HCT116 (cell line): ENCODE results near the gene ZNF133. TPM values are rescaled to one million over a fixed set of nuclear protein-coding genes. Genes with fewer than 3 reads are reported as not detected.

Experiments used
- ATAC-seq: fragments of 200-7000 bp; cut with Tn5 transposase; 2 replicates; pipeline ENCODE4 v1.9.1; 2020; ENCODE audit warnings: mild to moderate bottlenecking, moderate library complexity
- BruUV-seq: library from RNA; stranded (reverse); fragments of 400-500 nt; replicated peaks from 2 replicates; lab custom pipeline; 2021; lab: Mats Ljungman, UMichigan
- CTCF ChIA-PET: fragments of 300-600 bp; sonication (Branson Sonifier 250); formaldehyde crosslinking; loops from one replicate; lab custom pipeline; 2021; ENCODE audit warnings: antibody characterized with exemption; lab: Charles Lee
- POLR2A ChIA-PET: fragments of 300-600, 350-600 bp; sonication (Branson Sonifier 250); formaldehyde crosslinking; loops from one replicate; lab custom pipeline; 2021; ENCODE audit warnings: antibody characterized with exemption; lab: Charles Lee
- RAD21 ChIA-PET, 2 experiments: fragments of 300-600 bp; sonication (Branson Sonifier 250); formaldehyde crosslinking; loops; one replicate each; lab custom pipeline; 2023; ENCODE audit warnings: low total read pairs in 2 of 2; ENCODE audit not compliant: uncharacterized antibody in 2 of 2, unreplicated experiment in 2 of 2, low non-redundant PET in 1 of 2; lab: Charles Lee
- DNase-seq: peaks from one replicate; pipeline ENCODE4 v3.0.0-alpha.2; 2010; ENCODE audit warnings: low read depth, low spot score
- H2AFZ ChIP-seq: fragments of 200-600 bp; shearing (Covaris generic), sonication (generic); 2 replicates; pipeline ENCODE4 v1.6.1; 2017; ENCODE audit warnings: low read depth, mixed run types, mixed read lengths, antibody characterized with exemption, low read length; ENCODE audit not compliant: poor library complexity, severe bottlenecking
- H3K27ac ChIP-seq: 2 replicates; pipeline ENCODE4 v1.5.1; 2012; ENCODE audit warnings: low read depth, low read length
- H3K27me3 ChIP-seq: fragments of 200-600 bp; sonication (generic); 2 replicates; pipeline ENCODE4 v1.6.1; 2016; ENCODE audit warnings: mixed run types, low read length, mixed read lengths; ENCODE audit not compliant: insufficient read depth
- H3K36me3 ChIP-seq, 2 experiments: fragments of 200-500 bp in 1 of 2; fragments of 200-600 bp in 1 of 2; sonication (Bioruptor generic) in 1 of 2; sonication (generic) in 1 of 2; 2 replicates each; pipeline versions ENCODE4 v1.5.1 to v1.6.1; 2014 to 2016; ENCODE audit warnings: low read length in 2 of 2, inconsistent platforms in 1 of 2, mixed read lengths in 1 of 2, mixed run types in 1 of 2; ENCODE audit not compliant: insufficient read depth in 2 of 2, control insufficient read depth in 1 of 2
- H3K4me1 ChIP-seq, 2 experiments: fragments of 200-600 bp in 1 of 2; sonication (generic) in 1 of 2; 2 replicates each; pipeline versions ENCODE4 v1.5.1 to v1.6.1; 2012 to 2017; ENCODE audit warnings: low read length in 2 of 2, inconsistent platforms in 1 of 2, mild to moderate bottlenecking in 1 of 2, mixed read lengths in 1 of 2, mixed run types in 1 of 2, moderate library complexity in 1 of 2; ENCODE audit not compliant: insufficient read depth in 2 of 2, control insufficient read depth in 1 of 2
- H3K4me2 ChIP-seq: fragments of 200-600 bp; sonication (generic); 2 replicates; pipeline ENCODE4 v1.6.1; 2017; ENCODE audit warnings: mixed run types, low read length, mixed read lengths
- H3K4me3 ChIP-seq, 2 experiments: fragments of 200-600 bp in 1 of 2; sonication (generic) in 1 of 2; replicated peaks in 1 of 2; 2 replicates each; pipeline ENCODE4 v1.5.1; 2011 to 2016; ENCODE audit warnings: low read length in 2 of 2, control low read depth in 1 of 2, low read depth in 1 of 2, mild to moderate bottlenecking in 1 of 2, mixed read lengths in 1 of 2, mixed run types in 1 of 2
- H3K79me2 ChIP-seq: fragments of 200-600 bp; sonication (generic); 2 replicates; pipeline ENCODE4 v1.6.1; 2017; ENCODE audit warnings: mild to moderate bottlenecking, mixed run types, low read length, moderate library complexity, mixed read lengths; ENCODE audit not compliant: insufficient read depth
- H3K9ac ChIP-seq: fragments of 200-600 bp; sonication (generic); 2 replicates; pipeline ENCODE4 v1.6.1; 2016; ENCODE audit warnings: low read length, mixed read lengths
- H3K9me2 ChIP-seq: fragments of 200-600 bp; sonication (generic), shearing (Covaris generic); 2 replicates; pipeline ENCODE4 v1.6.1; 2017; ENCODE audit warnings: mixed run types, mild to moderate bottlenecking, moderate library complexity; ENCODE audit not compliant: insufficient read depth
- H3K9me3 ChIP-seq, 2 experiments: fragments of 200-500 bp in 1 of 2; fragments of 200-600 bp in 1 of 2; sonication (Bioruptor generic) in 1 of 2; sonication (generic) in 1 of 2; 2 replicates each; pipeline ENCODE4 v1.6.1; 2014 to 2017; ENCODE audit warnings: low read length in 2 of 2, mixed read lengths in 2 of 2, inconsistent platforms in 1 of 2, low read depth in 1 of 2, mild to moderate bottlenecking in 1 of 2, mixed run types in 1 of 2, moderate library complexity in 1 of 2; ENCODE audit not compliant: control insufficient read depth in 1 of 2, insufficient read depth in 1 of 2
- H4K20me1 ChIP-seq: fragments of 200-600 bp; sonication (generic), shearing (Covaris generic); 2 replicates; pipeline ENCODE4 v1.6.1; 2017; ENCODE audit warnings: mixed run types, mild to moderate bottlenecking, moderate library complexity; ENCODE audit not compliant: insufficient read depth
- CEBPB ChIP-seq: IDR thresholded peaks from 2 replicates; pipeline ENCODE4 v1.6.1; 2012; ENCODE audit warnings: low read depth
- EZH2phosphoT487 ChIP-seq: fragments of 200-600 bp; IDR thresholded peaks from 2 replicates; pipeline ENCODE4 v1.6.1; 2018; ENCODE audit warnings: antibody characterized with exemption, borderline replicate concordance
- SIN3A ChIP-seq: IDR thresholded peaks from 2 replicates; pipeline ENCODE4 v1.6.1; 2012; ENCODE audit warnings: low read depth
- TCF7L2 ChIP-seq: IDR thresholded peaks from 2 replicates; pipeline ENCODE4 v1.7.0; 2011; ENCODE audit warnings: borderline replicate concordance, inconsistent platforms; ENCODE audit not compliant: insufficient read depth, insufficient read length; ENCODE audit errors: extremely low read depth
- ZFX ChIP-seq: fragments of 450-650 bp; IDR thresholded peaks from 2 replicates; pipeline ENCODE4 v1.6.1; 2017
- ZNF274 ChIP-seq: fragments of 200-500 bp; sonication (Bioruptor generic); IDR thresholded peaks from 2 replicates; pipeline ENCODE4 v1.6.1; 2014; ENCODE audit warnings: mild to moderate bottlenecking, low read depth, low read length, inconsistent platforms
- intact Hi-C: fragments of 100-400 bp; cut with micrococcal nuclease; formaldehyde crosslinking; loops from 2 replicates; pipeline ENCODE4 v1.10.0; 2022
- total RNA-seq: library from RNA; stranded (reverse); gene quantifications from one replicate; pipeline ENCODE4 v1.2.1, GENCODE V29; 2021; ENCODE audit not compliant: unreplicated experiment
- TF ChIP-seq, protein P1 (sequence below): IDR thresholded peaks from 2 replicates; pipeline ENCODE4 v1.6.1; 2012
- TF ChIP-seq, protein P2 (sequence below): IDR thresholded peaks from 2 replicates; pipeline ENCODE4 v1.6.1; 2012

The ZNF133 gene
- total RNA-seq, 1 experiment from 2014 or later = 9.3 TPM

DNA sequence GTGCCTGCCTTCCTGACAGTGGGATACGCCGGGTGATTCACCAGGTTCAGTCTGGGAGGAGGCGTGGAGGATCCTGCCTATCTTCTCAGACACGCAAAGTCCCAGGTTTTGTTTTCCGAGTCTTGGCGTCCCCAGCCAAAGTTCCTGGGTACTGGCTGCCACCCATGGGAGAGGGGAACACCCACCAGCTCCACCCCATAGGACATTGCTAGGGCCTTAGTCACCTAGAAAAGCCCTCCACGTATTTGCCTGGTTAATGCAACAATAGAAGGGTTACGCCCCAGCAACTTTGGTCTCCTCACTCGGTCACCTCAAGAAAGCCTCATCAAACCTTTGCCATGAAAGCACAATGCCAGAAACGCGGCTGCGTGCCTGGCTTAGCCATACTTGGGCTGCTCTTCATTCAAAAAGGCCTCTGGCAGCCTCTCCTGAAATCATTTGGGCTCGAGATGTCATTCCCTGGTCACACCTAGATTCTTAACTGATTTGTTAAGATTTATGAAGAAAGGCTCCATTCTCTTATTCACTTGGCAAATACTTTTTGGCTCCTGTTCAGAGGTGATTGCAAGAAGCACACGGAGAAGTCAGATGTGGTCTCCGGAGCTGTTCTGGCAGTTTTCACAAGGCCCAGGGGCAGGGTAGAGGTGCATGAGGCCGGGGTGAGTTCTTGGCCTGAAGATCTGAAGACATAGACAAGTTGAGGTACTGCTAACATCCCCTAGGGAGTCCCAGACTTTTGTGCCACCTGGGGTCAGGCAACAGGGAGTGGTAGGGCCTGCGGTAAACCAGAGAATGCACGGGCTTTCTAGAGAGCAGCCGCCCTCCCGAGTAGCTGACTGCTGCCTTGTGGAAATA lies 35.5 kb upstream of the ZNF133 start (continued):
- TF ChIP-seq TCF7L2 = no peak
- TF ChIP-seq, protein P1, sequence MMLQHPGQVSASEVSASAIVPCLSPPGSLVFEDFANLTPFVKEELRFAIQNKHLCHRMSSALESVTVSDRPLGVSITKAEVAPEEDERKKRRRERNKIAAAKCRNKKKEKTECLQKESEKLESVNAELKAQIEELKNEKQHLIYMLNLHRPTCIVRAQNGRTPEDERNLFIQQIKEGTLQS = no peak
- no peak for TF ChIP-seq ZNF274
- no peak for TF ChIP-seq SIN3A
- TF ChIP-seq EZH2phosphoT487 = no peak
- no peak for TF ChIP-seq CEBPB
- TF ChIP-seq, all 23 proteins: peak for 5

DNA sequence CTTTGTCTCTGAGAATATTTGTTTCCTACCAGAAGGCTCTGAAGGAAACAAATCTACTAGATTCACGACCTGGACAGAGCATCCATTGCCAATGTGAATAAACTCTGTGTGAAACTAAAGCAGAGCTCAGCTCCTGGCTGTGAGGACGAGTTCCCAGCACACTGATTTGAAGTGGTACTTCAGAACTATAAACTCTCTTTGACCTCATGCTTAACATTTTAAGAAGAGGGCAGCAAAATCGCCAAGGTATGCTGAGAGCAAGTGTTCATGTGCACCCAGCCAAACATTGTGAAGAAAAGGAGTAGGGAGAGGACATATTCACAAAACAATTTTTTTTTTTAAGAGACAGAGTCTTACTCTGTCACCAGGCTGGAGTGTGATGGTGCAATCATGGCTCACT lies 33.7 kb upstream of the ZNF133 start:
- POLR2A ChIA-PET = no interaction called here
- H3K9me3 ChIP-seq = no peaks in the 10 kb centered on the region
- no peak overlapping the region for H2AFZ ChIP-seq
- H3K79me2 ChIP-seq = no peaks in the 10 kb centered on the region
- no peak for TF ChIP-seq ZFX
- TF ChIP-seq, protein P2, sequence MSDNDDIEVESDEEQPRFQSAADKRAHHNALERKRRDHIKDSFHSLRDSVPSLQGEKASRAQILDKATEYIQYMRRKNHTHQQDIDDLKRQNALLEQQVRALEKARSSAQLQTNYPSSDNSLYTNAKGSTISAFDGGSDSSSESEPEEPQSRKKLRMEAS = no peak
- TF ChIP-seq, protein P1 = no peak
- TF ChIP-seq SIN3A = no peak
- TF ChIP-seq, all 23 proteins: peak for 0
- intact Hi-C loops = no loop called here
- peaks cover 13 to 27% of the 10 kb centered on the region in 2 experiments for H3K4me1 ChIP-seq
- no peak overlapping the region for H3K4me3 ChIP-seq
- H3K27ac ChIP-seq = no peak overlapping the region
- H4K20me1 ChIP-seq = no peaks in the 10 kb centered on the region
- no peaks in the 10 kb centered on the region for H3K36me3 ChIP-seq
- no peaks in the 10 kb centered on the region for H3K27me3 ChIP-seq
- ChIA-PET CTCF (no interaction called here), RAD21 (no interaction called here)
- DNase-seq = no peak
- no TSS peak for BruUV-seq
- no peak overlapping the region for H3K9ac ChIP-seq
- H3K4me2 ChIP-seq = no peak overlapping the region
- no peaks in the 10 kb centered on the region for H3K9me2 ChIP-seq
- ATAC-seq = no peak
